CD4-positive, alpha-beta T cell (primary cell): Measurements from ENCODE around the gene RANBP3. TPM values are rescaled to one million over a fixed set of nuclear protein-coding genes. Genes with fewer than 3 reads are reported as not detected.

Experiments used
- ATAC-seq: fragments of 200-7000 bp; cut with Tn5 transposase; one replicate; pipeline ENCODE4 v1.10.0; 2022; ENCODE audit warnings: mild to moderate bottlenecking; ENCODE audit not compliant: poor library complexity
- CTCF ChIA-PET: fragments of 350-600 bp; sonication (Branson Sonifier 250); formaldehyde crosslinking; loops from one replicate; lab custom pipeline; 2021; ENCODE audit warnings: antibody characterized with exemption, inconsistent platforms; lab: Charles Lee
- POLR2A ChIA-PET: fragments of 350-600 bp; sonication (Branson Sonifier 250); formaldehyde crosslinking; loops from one replicate; lab custom pipeline; 2021; ENCODE audit warnings: antibody characterized with exemption, inconsistent platforms; lab: Charles Lee
- DNase-seq, 14 experiments: peaks; one replicate each; pipeline ENCODE4 v3.0.0-alpha.2; 2013 to 2020; ENCODE audit warnings: mixed read lengths in 2 of 14
- H3K27ac ChIP-seq, 2 donors: one replicate each; pipeline versions ENCODE4 v1.5.1 to v1.7.0; 2013; ENCODE audit warnings: low read length in 2 of 2, low read depth in 1 of 2, mild to moderate bottlenecking in 1 of 2
- H3K27me3 ChIP-seq, 2 experiments: 1 replicate in 1 of 2; 2 replicates in 1 of 2; pipeline versions ENCODE4 v1.6.1 to v1.7.0; 2013; ENCODE audit warnings: low read length in 2 of 2, control low read depth in 1 of 2, mild to moderate bottlenecking in 1 of 2, moderate library complexity in 1 of 2; ENCODE audit not compliant: insufficient read depth in 2 of 2, control insufficient read depth in 1 of 2
- H3K36me3 ChIP-seq: one replicate; pipeline ENCODE4 v1.6.1; 2013; ENCODE audit warnings: low read length, control low read depth; ENCODE audit not compliant: insufficient read depth
- H3K4me1 ChIP-seq: one replicate; pipeline ENCODE4 v1.6.1; 2013; ENCODE audit warnings: low read length, control low read depth; ENCODE audit not compliant: insufficient read depth
- H3K4me3 ChIP-seq: one replicate; pipeline ENCODE4 v1.5.1; 2013; ENCODE audit warnings: mild to moderate bottlenecking, low read length, moderate library complexity
- H3K9me3 ChIP-seq, 2 experiments: 1 replicate in 1 of 2; 2 replicates in 1 of 2; pipeline versions ENCODE4 v1.6.1 to v1.7.0; 2013; ENCODE audit warnings: low read length in 2 of 2, mild to moderate bottlenecking in 2 of 2, control low read depth in 1 of 2, moderate library complexity in 1 of 2; ENCODE audit not compliant: control insufficient read depth in 1 of 2, insufficient read depth in 1 of 2
- H3K27ac Mint-ChIP-seq: one replicate; pipeline ENCODE4 v1.8.0; 2020; ENCODE audit warnings: mixed read lengths
- H3K27me3 Mint-ChIP-seq: one replicate; pipeline ENCODE4 v1.8.0; 2021; ENCODE audit warnings: mixed read lengths
- H3K36me3 Mint-ChIP-seq: one replicate; pipeline ENCODE4 v1.8.0; 2021; ENCODE audit warnings: low read depth, mixed read lengths
- H3K4me1 Mint-ChIP-seq: one replicate; pipeline ENCODE4 v1.8.0; 2021; ENCODE audit warnings: low read depth, mixed read lengths
- H3K4me3 Mint-ChIP-seq: one replicate; pipeline ENCODE4 v1.8.0; 2020; ENCODE audit warnings: mild to moderate bottlenecking, mixed read lengths
- H3K9me3 Mint-ChIP-seq: one replicate; pipeline ENCODE4 v1.8.0; 2020; ENCODE audit warnings: mixed read lengths
- CTCF ChIP-seq: fragments of 200-600 bp; IDR thresholded peaks from one replicate; pipeline ENCODE4 v1.8.0; 2022; ENCODE audit warnings: antibody characterized with exemption, mild to moderate bottlenecking
- intact Hi-C, 2 experiments: fragments of 100-400 bp; cut with DNase I in 1 of 2; cut with micrococcal nuclease in 1 of 2; formaldehyde crosslinking; loops; one replicate each; pipeline versions ENCODE4 v1.15.1 to v1.9.0; 2023 to 2025; cut with DNase I, micrococcal nuclease
- total RNA-seq, 174 experiments: library from RNA in 2 of 174; stranded (reverse) in 2 of 174; gene quantifications; one replicate each; pipeline ENCODE4 v1.2.3 and lab custom pipeline; 2021 to 2026

Gene RANBP3
- total RNA-seq, 2 experiments from 2014 or later, result 82.7 to 88.7 TPM

GRCh38 chr19:5943045-5943444 is 34.9 kb downstream of the RANBP3 start:
- CTCF ChIA-PET, result interaction anchor here (0.8 kb wide), 1 partner anchor 19 kb away, joined by 3 read pairs; no protein-coding TSS in a partner anchor

GRCh38 chr19:5941673-5942072 is 36.3 kb downstream of the RANBP3 start:
- Histone ChIP-seq H3K4me3 (no peak overlapping the region), H3K27ac (no peak overlapping the region), H3K27me3 (no peaks in the 10 kb centered on the region), H3K9me3 (no peaks in the 10 kb centered on the region), H3K36me3 (peaks cover 53% of the 10 kb centered on the region), H3K4me1 (peaks cover 20% of the 10 kb centered on the region)
- POLR2A ChIA-PET, result interaction anchor here (0.8 to 1.7 kb wide), 2 partner anchors 9 to 38 kb away, joined by 4 read pairs; partner anchors contain the start of genes NDUFA11 and VMAC
- H3K4me3 Mint-ChIP-seq, result no peak overlapping the region
- peaks cover 20% of the 10 kb centered on the region for H3K4me1 Mint-ChIP-seq
- CTCF ChIA-PET, result interaction anchor here (1.1 kb wide), 1 partner anchor 26 kb away, joined by 3 read pairs; no protein-coding TSS in a partner anchor
- DNase-seq (no peak), ATAC-seq (no peak)
- no peak for TF ChIP-seq CTCF
- H3K36me3 Mint-ChIP-seq, result peaks cover 71% of the 10 kb centered on the region
- H3K9me3 Mint-ChIP-seq, result no peaks in the 10 kb centered on the region
- H3K27me3 Mint-ChIP-seq, result no peaks in the 10 kb centered on the region
- no peak overlapping the region for H3K27ac Mint-ChIP-seq
- intact Hi-C loops, result no loop called here

More at GRCh38 chr19:5943045-5943444, 34.9 kb downstream of the RANBP3 start:
- DNase-seq (no peak), ATAC-seq (no peak)
- no peaks in the 10 kb centered on the region for H3K27me3 ChIP-seq
- Mint-ChIP-seq H3K4me1 (peaks cover 30% of the 10 kb centered on the region), H3K27ac (no peak overlapping the region), H3K36me3 (peaks cover 64% of the 10 kb centered on the region), H3K4me3 (no peak overlapping the region), H3K9me3 (no peaks in the 10 kb centered on the region), H3K27me3 (no peaks in the 10 kb centered on the region)
- no peak for TF ChIP-seq CTCF
- H3K4me3 ChIP-seq, result no peak overlapping the region
- H3K4me1 ChIP-seq, result peaks cover 34% of the 10 kb centered on the region
- no peak overlapping the region for H3K27ac ChIP-seq
- intact Hi-C loops, result no loop called here
- H3K36me3 ChIP-seq, result peaks cover 48% of the 10 kb centered on the region
- H3K9me3 ChIP-seq, result no peaks in the 10 kb centered on the region
- POLR2A ChIA-PET, result interaction anchor here (0.7 to 1.7 kb wide), 3 partner anchors 8 to 39 kb away, joined by 3 to 4 read pairs (median 3); partner anchors contain the start of genes NDUFA11 and VMAC

GRCh38 chr19:5940260-5941208 is 37.4 kb downstream of the RANBP3 start:
- no peak overlapping the region for H3K4me3 Mint-ChIP-seq
- Histone ChIP-seq H3K4me1 (peaks cover 9% of the 10 kb centered on the region), H3K9me3 (no peaks in the 10 kb centered on the region), H3K27me3 (no peaks in the 10 kb centered on the region), H3K36me3 (peaks cover 61% of the 10 kb centered on the region), H3K4me3 (no peak overlapping the region), H3K27ac (no peak overlapping the region)
- DNase-seq (no peak), ATAC-seq (no peak)
- no peak overlapping the region for H3K27ac Mint-ChIP-seq
- no peaks in the 10 kb centered on the region for H3K9me3 Mint-ChIP-seq
- ChIA-PET CTCF (no interaction called here), POLR2A (no interaction called here)
- no peaks in the 10 kb centered on the region for H3K27me3 Mint-ChIP-seq
- TF ChIP-seq CTCF, result no peak
- intact Hi-C loops, result no loop called here
- peaks cover 76% of the 10 kb centered on the region for H3K36me3 Mint-ChIP-seq
- peaks cover 11% of the 10 kb centered on the region for H3K4me1 Mint-ChIP-seq
